ENCODE results near the gene CDH22.

CDH22 gene

GRCh38 chr20:46273717-46274116 lies 34.6 kb downstream of the CDH22 start:
- H3K4me3 ChIP-seq (ENCODE audit: control insufficient read depth, low read depth, low read length): no peak overlapping the region
- no peak for DNase-seq (ENCODE audit: low read depth)
- TF ChIP-seq CTCF (IDR thresholded peaks at IDR 0.05; ENCODE audit: control insufficient read depth, insufficient read depth, low read depth, low read length, missing control alignments): no peak

DNA sequence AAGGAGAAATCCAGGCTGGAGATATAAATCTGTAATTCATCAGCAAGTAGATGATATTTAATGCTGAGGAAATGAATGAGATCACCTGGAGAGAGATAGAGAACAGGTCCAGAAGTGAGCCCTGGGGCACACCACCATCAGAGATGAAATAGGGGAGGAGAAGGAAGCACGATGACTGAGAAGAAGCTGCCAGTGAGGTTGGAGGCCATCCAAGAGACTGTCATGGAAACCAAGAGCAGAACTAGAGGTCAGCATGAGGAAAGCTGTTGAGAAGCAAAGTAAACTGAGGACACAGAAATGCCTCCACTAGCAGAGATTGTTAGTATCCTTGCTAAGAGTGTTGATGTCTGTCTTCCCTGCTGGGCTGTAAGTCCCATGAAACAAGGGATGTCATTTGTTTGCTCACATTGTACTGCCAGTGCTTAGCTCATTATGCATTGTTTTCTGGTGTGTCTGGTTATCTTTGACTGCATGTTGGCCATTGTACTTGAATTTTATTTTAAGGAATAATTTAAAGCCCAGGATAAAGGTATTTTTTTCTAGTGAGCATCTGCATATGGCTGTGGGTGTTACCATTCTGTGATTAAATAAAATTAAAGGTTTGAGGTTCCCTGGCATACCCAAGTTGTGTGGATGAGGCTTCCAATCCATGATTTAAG lies 35.8 kb downstream of the CDH22 start:
- no peak for TF ChIP-seq CTCF (IDR thresholded peaks at IDR 0.05; ENCODE audit: control insufficient read depth, insufficient read depth, low read depth, low read length, missing control alignments)
- no peak for DNase-seq (ENCODE audit: low read depth)
- H3K4me3 ChIP-seq (ENCODE audit: control insufficient read depth, low read depth, low read length): no peak overlapping the region

DNA sequence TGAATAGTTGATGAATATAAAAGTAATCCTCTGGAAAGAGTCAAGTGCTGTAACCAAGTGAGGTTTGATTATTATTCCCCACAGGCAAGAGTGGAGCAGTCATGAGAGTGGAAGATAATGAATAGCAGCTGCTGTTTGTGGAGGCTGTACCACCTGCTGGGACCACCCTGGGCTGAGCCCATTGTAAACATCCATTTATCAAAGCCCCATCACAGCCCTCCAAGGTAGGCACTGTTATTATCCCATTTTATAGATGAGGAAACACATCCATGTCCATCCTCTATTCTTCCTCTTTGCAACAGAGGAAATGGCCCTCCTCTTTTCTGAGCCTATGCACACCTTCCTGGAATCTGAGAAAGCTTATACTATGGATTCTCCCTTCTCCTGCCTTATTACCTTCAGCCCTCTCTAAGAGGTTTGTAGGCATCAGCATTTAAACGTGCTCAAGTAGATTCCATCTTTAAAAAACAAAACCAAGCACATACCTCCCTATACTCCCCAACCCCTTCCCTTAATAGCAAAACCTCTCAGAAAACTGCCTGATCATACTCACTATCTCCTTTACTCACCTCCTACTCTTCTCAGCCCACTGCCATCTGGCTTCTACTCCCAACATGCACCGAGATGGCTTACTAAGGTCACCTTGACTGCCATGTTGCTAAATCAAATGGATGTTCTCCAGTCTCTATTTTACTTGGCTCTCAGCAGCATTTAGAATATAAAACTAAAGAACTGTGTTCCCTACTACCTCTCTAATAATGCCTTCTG lies 37.1 kb downstream of the CDH22 start:
- H3K4me3 ChIP-seq (ENCODE audit: control insufficient read depth, low read depth, low read length): no peak overlapping the region
- no peak for TF ChIP-seq CTCF (IDR thresholded peaks at IDR 0.05; ENCODE audit: control insufficient read depth, insufficient read depth, low read depth, low read length, missing control alignments)
- no peak for DNase-seq (ENCODE audit: low read depth)

DNA sequence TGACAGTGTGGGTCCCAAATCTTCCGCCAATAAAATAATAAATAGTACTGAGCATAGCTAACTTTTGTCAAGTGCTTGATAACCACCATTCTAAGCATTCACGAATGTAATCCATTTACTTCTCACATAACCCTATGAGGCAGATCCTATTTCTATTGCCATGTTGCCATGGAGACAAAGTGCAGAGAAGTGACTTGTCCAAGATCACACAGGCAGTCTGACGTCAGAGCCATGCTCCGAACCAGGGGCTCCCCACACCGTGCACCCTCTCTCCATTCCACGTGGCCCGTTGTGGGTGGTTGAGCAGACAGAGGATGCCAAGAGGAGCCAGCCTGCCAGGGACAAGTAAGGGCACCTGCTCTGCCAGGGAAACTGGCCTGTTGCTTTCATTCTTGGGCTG lies 38.9 kb downstream of the CDH22 start:
- H3K4me3 ChIP-seq (ENCODE audit: control insufficient read depth, low read depth, low read length): no peak overlapping the region
- TF ChIP-seq CTCF (IDR thresholded peaks at IDR 0.05; ENCODE audit: control insufficient read depth, insufficient read depth, low read depth, low read length, missing control alignments): no peak
- DNase-seq (ENCODE audit: low read depth): no peak

GRCh38 chr20:46268662-46269061 lies 39.6 kb downstream of the CDH22 start:
- TF ChIP-seq CTCF (IDR thresholded peaks at IDR 0.05; ENCODE audit: control insufficient read depth, insufficient read depth, low read depth, low read length, missing control alignments): no peak
- no peak for DNase-seq (ENCODE audit: low read depth)
- H3K4me3 ChIP-seq (ENCODE audit: control insufficient read depth, low read depth, low read length): no peak overlapping the region

- DNase-seq (ENCODE audit: low read depth): no peak
- H3K4me3 ChIP-seq (ENCODE audit: control insufficient read depth, low read depth, low read length): no peak overlapping the region
- no peak for TF ChIP-seq CTCF (IDR thresholded peaks at IDR 0.05; ENCODE audit: control insufficient read depth, insufficient read depth, low read depth, low read length, missing control alignments)
These were observed 40.1 kb downstream of the CDH22 start for GRCh38 chr20:46268131-46268614.
